ENCODE data around the gene APRT. TPM values are rescaled to one million over a fixed set of nuclear protein-coding genes. Genes with fewer than 3 reads are reported as not detected.

APRT gene
- total RNA-seq, 1 donor from 2014 or later, result 116 TPM

- H3K27ac Mint-ChIP-seq, result no peak overlapping the region
- H3K27me3 Mint-ChIP-seq, result no peaks in the 10 kb centered on the region
These were observed 30.0 kb upstream of the APRT start for GRCh38 chr16:88841521-88842307.

GRCh38 chr16:88840600-88841215, 29.0 kb upstream of the APRT start:
- TF ChIP-seq CTCF (conservative IDR thresholded peaks at IDR 0.05), result no peak
- H3K27ac Mint-ChIP-seq, result no peak overlapping the region
- H3K36me3 Mint-ChIP-seq, result no peaks in the 10 kb centered on the region
- no peaks in the 10 kb centered on the region for H3K4me1 Mint-ChIP-seq (ENCODE audit: unreplicated experiment)
- no peaks in the 10 kb centered on the region for H3K27me3 Mint-ChIP-seq
- no peak for DNase-seq (ENCODE audit: extremely low spot score, unreplicated experiment)
- no peaks in the 10 kb centered on the region for H3K9me3 Mint-ChIP-seq
- H3K4me3 Mint-ChIP-seq, result no peak overlapping the region

More at GRCh38 chr16:88841521-88842307, 30.0 kb upstream of the APRT start:
- Mint-ChIP-seq H3K4me1 (ENCODE audit: unreplicated experiment) (no peaks in the 10 kb centered on the region), H3K36me3 (no peaks in the 10 kb centered on the region), H3K4me3 (no peak overlapping the region), H3K9me3 (no peaks in the 10 kb centered on the region)
- no peak for TF ChIP-seq CTCF (conservative IDR thresholded peaks at IDR 0.05)
- no peak for DNase-seq (ENCODE audit: extremely low spot score, unreplicated experiment)

- DNase-seq (ENCODE audit: extremely low spot score, unreplicated experiment), result no peak
- H3K4me1 Mint-ChIP-seq (ENCODE audit: unreplicated experiment), result no peaks in the 10 kb centered on the region
- H3K27me3 Mint-ChIP-seq, result no peaks in the 10 kb centered on the region
- no peaks in the 10 kb centered on the region for H3K36me3 Mint-ChIP-seq
- no peak for TF ChIP-seq CTCF (conservative IDR thresholded peaks at IDR 0.05)
- H3K4me3 Mint-ChIP-seq, result no peak overlapping the region
- H3K27ac Mint-ChIP-seq, result no peak overlapping the region
- H3K9me3 Mint-ChIP-seq, result no peaks in the 10 kb centered on the region
These were observed 28.2 kb upstream of the APRT start for GRCh38 chr16:88839745-88840599.

- Mint-ChIP-seq H3K36me3 (no peaks in the 10 kb centered on the region), H3K27ac (no peak overlapping the region), H3K27me3 (no peaks in the 10 kb centered on the region), H3K9me3 (no peaks in the 10 kb centered on the region), H3K4me3 (no peak overlapping the region), H3K4me1 (ENCODE audit: unreplicated experiment) (no peaks in the 10 kb centered on the region)
- DNase-seq (ENCODE audit: extremely low spot score, unreplicated experiment), result no peak
- TF ChIP-seq CTCF (conservative IDR thresholded peaks at IDR 0.05), result peak; percentile 50
These were observed 27.4 kb upstream of the APRT start for GRCh38 chr16:88839026-88839529.

GRCh38 chr16:88838566-88838965, 26.8 kb upstream of the APRT start:
- H3K4me3 Mint-ChIP-seq, result no peak overlapping the region
- TF ChIP-seq CTCF (conservative IDR thresholded peaks at IDR 0.05), result no peak
- no peaks in the 10 kb centered on the region for H3K27me3 Mint-ChIP-seq
- no peaks in the 10 kb centered on the region for H3K36me3 Mint-ChIP-seq
- H3K9me3 Mint-ChIP-seq, result no peaks in the 10 kb centered on the region
- no peaks in the 10 kb centered on the region for H3K4me1 Mint-ChIP-seq (ENCODE audit: unreplicated experiment)
- DNase-seq (ENCODE audit: extremely low spot score, unreplicated experiment), result no peak
- H3K27ac Mint-ChIP-seq, result no peak overlapping the region
